ENCODE measurements around the gene PLCH2.

PLCH2 gene

DNA sequence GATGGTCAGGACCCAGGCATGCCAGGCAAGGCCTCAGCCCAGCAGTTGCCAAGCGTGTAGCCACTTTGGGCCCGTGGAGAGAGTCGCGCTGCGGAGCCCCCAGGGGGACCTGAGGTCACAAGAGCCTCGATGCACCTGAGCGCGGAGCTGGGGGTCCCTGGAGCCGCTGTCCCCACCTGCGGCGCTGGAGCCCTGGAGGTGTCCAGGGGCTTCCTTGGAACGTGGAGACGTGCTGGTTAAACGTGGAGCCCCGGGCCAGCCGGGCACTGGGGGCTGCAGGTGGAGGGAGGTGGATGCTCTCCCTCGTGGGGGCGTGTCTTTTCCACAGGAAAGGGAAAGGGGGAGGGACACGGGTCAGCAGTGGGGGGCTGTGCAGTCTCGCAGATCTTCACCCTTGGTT is 3.1 kb downstream of the PLCH2 start:
- no peak for DNase-seq

DNA sequence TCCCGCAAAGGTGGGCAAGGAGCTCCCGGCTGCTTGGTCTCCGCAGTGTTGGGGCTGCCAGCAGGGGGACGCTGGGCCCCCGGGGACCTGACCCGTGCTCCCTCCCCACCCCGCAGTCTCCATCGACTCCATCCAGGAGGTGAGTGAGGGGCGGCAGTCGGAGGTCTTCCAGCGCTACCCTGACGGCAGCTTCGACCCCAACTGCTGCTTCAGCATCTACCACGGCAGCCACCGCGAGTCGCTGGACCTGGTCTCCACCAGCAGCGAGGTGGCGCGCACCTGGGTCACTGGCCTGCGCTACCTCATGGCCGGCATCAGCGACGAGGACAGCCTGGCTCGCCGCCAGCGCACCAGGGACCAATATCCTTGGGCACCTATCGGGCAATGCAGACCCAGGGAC is 3.5 kb downstream of the PLCH2 start:
- DNase-seq = no peak

DNA sequence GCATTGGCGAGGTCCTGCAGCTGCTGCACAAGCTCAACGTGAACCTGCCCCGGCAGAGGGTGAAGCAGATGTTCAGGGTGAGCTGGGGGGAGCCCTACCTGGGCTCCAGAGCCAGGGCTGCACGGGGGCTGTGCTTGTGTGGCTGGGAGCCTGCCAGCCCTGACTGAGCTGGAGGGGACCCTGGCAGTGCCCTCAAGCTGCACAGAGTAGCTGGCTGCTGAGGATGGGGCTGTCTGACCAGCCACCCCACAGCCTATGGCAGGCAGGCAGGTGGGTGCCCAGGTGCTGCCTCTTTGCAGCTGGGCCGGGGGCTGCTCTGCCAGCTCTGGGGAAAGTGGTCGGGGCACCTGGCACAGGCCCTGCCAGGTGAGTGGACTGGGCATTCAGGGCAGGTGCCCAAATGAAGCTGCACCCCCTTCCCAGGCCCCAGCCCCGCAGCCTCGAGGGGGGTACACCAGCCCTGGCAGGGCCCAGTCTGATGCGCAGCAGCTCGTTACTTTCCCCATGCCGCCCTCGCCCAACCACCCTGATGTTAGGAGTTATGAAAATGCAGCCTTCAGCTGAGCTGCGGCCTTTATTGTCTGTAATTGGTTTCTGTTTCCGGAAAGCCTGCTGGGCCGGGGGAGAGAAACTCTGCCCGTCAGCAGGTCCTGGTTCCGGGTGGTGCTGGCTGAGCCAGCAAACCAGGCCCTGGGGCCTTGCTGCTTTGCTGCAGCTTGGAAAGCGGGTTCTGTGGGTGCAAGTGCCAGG is 4.3 kb downstream of the PLCH2 start:
- DNase-seq = no peak

DNA sequence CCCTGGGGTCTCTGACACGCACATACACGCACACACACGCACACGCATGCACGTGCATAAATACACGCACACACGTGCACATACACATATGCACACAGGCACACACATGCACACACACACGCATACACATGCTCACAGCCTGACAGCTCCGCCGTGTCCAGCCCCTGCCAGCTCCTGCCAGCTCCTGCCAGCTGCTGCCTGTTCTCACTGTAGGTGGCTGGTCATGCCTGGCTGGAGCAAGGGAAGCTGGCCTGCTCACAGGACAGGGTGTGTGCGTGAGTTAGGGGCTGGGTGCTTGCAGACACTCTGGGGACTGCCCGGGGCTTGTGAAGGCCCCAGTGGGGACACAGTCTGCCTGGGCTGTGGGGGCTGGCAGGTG is 4.9 kb downstream of the PLCH2 start:
- DNase-seq = no peak

DNA sequence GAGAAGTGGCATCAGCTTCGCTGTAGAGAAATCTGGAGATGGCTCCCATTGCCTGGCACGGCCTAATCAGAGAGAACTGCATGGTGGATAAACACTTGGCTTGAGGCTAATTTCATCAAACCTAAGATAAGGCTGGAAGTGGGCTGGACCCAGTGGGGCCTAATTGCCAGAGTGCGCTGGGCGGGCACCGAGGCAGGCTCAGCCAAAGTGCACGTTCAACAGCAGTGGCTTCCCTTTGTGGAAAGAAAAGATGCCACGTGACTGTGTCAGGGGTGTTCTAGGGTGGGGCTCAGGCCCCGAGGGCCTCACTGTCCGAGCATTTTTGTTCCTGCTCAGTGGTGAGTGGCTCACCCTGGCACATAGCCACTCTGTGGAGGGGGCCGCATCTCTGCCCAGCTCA is 5.8 kb downstream of the PLCH2 start:
- DNase-seq = no peak

DNA sequence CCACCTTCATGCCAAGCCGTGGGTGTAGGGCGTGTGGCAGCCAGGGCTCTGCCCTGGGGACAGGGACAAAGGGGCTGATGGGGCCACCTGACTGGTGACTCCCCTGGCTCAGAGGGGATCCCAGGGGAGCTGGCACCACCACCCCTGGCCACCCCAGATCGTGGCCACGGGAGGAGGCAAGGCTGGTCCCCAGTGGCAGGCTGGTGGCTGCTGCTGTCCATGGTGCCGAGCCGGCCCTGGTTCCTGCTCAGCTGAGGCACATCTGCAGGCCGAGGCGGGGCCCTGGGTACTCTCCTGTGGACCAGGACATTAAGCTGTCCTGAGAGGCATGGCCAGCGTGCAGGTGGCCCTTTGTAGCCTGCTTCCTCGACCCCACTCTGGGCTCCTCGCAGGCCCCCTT is 6.5 kb downstream of the PLCH2 start:
- DNase-seq = no peak

DNA sequence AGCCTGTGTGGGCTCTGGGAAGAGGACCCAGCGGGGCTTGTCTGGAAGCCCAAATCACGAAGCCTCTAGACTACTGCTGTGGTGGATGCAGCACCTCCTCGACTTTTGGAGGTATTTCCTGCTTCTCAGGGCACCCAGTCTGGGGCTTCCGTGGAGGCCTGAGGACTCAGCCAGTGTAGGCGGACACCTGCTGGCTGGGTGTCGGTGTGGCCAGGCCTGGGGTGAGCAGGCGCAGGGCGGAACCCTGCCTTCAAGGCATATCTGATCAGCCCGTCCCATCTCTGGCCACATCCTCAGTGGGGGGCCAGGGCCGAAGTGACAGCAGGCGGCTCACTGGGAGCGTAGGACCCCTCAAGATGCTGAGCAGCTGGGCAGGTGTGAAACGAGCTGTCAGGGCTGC is 6.9 kb downstream of the PLCH2 start:
- DNase-seq = no peak

DNA sequence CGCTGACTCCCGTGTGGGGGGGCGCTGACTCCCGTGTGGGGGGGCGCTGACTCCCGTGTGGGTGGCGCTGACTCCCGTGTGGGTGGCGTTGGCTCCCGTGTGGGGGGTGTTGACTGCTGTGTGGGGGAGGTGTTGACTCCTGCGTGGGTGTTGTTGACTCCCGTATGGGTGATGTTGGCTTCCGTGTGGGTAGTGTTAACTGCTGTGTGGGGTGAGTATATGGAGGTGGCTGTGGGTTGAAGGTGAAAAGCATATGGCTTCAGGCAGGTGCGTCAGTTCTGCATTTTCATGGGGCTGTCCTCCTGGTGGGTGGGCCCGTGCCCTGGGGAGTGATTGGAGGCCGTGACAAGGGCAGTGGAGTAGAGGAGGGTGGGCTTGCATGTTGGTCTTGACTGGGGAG is 7.9 kb downstream of the PLCH2 start:
- DNase-seq = no peak

DNA sequence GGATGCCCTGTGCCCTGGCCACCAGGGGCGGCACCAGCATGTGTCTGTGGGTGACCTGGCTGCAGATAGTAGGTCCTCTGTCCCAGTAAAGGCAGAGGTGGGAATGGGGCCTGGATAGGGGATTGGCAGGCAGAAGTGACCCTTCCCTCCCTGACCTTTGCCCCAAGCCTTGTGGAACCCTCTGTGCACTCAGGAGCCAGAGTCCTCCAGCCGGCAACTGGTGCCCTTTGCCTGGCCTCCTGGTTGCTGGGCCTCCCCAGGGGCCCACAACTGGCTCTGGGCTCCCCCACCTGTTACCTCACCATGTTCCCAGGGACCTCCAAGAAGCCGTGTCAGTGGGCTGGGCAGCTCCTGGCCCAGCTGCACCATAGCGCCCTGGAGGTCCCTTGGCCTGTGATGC is 10.0 kb downstream of the PLCH2 start:
- DNase-seq = no peak

DNA sequence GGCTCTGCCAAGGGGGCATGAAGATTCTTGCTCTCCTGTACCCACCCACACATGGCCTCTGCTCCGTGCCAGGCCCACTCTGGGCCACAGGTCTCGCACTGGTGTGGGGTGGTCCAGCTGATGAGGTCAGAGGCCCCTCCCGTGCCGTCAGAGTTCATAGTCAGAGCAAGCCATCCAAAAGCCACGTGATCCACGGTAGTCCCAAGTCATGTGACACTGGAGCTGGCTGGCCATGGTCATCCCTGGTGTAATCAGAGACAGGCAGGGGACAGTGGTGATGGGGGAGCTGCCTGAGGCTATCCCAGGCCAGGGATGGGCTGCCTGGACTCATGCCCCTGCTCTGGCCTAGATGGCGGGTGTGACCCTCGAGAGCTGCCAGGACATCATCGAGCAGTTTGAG is 10.5 kb downstream of the PLCH2 start:
- no peak for DNase-seq

DNA sequence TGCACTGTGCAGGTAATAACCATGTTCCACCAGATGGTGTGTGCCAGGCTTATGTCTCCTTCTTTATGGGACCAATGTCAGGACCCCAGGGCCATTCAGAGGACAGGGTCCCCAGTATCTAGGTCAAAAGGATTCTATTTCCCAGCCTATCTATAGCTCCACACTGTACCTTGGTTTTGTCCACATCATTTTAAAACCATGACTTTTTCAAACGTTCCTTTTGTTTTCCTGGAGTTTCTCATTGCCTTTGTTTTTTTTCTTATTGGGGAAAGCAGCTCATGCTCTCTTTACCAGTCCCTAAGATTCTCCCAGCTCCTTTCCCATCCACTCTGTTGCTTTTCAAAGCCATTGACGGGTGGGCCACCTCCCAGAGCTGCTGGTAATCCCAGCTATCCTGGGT is 12.6 kb downstream of the PLCH2 start:
- no peak for DNase-seq

DNA sequence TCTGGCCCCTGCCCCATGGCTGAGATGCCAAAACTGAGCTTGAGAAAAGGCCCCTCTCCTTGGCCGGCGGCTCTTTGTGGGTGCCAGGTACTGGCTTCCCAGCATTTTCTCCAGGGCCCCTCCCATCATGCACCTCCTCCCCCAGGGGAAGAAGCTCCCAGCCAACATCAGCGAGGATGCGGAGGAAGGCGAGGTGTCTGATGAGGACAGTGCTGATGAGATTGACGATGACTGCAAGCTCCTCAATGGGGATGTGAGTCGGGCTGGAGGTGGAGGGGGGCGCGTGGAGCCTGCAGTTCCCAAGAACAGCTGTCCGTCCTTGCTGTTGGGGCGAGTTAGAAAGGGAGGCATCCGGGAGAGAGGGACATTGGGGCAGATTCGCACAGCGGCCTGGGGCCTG is 13.5 kb downstream of the PLCH2 start:
- no peak for DNase-seq

DNA sequence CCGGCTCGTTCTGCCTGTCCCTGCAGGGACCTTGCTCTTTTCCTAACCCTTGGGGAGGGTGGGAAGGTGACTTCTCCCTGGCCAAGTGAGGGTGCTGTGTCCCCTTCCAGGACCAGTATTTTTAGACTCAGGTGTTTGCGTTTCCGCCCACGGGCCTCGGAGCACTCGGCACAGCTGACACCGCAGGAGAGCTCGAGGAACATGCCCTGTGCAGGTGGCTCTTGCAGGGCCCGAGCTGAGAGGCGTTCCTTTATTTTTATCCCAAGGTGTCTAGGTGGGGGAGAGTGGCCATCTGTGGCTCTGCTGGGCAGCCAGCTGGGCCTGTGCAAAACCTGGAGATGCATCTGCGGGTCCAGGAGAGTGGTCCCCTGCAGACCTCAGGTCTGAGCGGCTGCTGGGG is 16.0 kb downstream of the PLCH2 start:
- no peak for DNase-seq

DNA sequence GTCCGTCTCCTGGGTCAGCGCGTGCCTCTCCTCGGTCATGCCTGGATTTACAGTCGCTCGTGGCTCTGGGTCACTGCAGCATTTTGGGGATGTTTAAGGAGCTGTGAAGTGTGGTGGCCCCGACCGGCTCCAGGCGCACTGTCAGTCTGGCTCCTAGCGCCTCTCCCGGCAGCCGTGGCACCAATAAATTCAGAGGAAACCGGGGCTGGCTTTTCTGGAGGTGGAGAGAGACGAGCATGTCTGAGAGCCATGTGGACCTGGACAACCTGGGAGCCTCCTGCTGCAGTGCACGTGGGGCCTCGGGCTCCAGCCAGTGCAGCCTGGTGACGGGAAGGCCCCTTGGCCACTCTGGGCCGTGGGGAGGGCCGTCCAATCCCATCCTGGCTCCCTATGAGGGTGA is 17.1 kb downstream of the PLCH2 start:
- DNase-seq = no peak

DNA sequence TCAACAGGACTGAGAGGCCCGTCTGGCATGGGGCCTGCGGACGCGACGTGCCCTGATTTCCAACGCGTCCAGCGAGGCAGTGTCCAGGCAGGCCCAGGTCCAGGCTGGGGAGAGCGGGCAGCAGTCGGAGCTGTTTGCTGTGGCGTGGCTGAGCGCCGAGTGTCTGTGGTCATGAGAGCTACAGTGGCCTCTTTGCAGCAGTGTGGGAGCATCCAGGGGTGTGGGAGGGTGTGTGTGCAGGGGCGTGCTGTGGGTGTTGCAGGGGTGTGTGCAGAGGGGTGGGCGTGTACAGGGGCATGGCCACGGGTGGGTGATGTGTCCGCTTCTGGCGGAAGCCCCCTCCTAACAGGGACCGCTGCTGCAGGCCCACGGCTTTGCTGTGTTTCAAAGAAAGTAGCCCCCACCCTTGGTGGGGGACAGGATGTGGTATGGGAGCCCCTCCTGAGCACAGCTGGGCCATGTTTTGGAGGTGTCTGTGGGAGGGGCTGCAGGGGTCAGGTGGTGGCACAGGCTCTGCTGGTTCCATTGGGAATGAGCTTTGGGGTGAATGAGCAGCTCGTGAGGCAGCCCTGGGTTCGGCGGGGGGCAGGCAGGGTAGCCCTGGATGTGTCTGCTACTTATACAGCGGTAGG is 17.7 kb downstream of the PLCH2 start:
- no peak for DNase-seq

DNA sequence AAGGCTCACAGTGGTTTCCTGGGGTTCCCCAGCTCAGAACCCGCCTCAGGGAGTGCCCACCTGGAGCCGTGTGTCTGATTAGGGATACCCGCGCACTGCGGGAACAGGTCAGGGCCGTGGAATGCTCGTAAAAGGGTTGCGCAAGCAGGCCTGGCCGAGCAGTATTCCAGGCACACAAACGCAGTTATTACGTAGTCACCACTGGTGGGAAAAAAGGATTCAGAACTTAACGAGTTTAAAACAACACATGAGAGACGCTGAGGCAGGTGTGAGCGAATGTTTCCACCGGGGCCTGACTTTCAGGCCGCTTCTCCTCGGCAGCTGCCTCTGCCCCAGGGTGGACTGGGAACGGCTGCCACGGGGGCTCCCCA is 18.2 kb downstream of the PLCH2 start:
- no peak for DNase-seq

DNA sequence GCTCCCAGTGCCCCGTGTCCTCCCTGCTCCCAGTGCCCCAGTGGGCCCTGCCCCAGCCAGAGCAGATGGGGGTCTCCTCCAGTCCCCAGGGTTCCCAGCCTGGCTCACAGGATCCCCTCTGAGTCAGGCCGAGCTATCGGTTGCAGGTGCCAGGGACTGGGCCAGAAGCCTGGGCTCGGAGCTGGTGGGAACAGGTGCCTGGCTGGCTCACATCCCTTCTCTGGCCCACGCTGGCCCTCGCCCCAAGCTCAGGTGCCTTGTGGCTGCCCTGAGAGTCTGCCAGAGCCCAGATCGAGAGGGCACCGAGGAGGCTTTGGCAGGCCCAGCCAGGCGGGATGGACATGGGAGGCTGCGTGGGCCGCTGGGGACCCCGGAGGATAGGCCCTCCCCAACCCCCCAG is 18.9 kb downstream of the PLCH2 start:
- DNase-seq = no peak

DNA sequence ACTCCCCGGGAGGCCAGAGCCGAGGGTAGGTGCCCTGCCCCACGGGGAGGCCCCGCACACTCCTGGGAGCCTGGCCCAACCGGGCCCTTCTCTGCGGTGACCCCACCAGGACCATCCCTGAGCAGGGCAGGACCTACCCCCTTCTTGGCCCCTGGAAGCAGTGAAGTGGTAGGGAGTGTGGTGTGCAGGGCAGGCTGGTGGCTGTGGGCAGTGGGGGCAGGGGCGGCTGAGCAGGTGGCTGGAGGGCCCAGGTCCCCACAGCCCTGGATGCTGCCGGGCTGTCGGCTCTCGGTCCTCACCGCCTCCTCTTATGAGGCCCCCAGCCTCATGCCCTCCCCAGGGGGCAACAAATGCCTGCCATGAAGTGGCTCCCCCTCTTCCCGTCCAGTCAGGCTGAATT is 19.5 kb downstream of the PLCH2 start:
- DNase-seq = no peak

DNA sequence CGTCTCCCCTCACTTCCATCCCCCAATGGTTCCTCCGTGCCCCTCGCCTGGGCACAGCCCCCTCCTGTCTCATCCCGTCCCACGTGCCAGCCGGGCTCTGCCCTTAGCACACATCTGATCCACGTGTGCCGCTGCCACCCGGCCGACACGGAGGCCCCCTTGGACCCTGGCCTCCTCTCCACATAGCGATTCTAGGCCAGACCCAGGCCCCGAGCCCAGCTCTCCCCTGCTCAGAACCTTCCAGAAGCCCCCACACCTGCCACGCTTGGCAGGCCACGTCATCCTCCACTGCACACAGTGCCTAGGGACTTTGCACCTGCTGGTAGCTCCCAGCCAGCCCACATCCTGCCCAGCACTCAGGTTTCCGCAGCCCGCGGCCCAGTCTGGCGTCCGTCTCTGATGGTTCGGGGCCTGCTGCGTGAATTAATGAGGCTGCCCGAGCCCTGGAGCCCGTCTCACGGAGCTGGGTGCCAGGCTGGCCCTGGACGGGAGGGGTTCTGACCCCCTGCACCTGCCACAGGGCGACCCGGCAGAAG is 20.1 kb downstream of the PLCH2 start:
- no peak for DNase-seq

DNA sequence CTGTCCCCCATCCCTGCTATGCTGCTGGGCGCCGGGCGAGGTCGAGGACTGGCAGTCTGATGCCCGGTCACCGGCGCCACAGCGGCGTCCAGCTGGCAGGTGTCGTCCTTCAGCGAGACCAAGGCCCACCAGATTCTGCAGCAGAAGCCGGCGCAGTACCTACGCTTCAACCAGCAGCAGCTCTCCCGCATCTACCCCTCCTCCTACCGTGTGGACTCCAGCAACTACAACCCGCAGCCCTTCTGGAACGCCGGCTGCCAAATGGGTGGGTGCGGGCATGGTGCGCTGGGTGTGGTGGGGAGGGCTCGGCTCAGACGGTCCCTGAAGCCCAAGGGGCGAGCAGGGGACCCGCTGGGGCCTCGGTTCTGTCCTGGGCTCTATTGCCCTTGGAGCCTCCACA is 20.7 kb downstream of the PLCH2 start:
- no peak for DNase-seq

DNA sequence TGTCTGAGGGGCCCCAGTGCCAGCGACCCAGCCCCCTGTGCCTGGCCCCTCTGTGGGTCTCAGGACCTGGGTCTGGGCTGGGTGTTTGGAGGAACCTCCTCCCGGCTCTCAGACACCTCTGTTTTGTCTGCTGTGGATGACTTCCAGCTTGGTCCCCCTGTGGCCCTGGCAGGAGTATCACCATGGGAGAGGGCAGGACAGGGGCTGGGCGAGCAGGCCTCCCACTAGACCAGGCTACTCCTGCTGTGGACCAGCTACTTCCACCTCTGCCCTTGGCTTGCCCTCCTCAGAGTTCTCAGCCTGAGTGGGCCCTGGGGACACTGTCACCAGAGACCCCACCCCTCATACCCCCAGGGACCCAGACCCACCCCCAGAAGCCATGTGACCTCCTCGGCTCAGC is 21.8 kb downstream of the PLCH2 start:
- DNase-seq = no peak

DNA sequence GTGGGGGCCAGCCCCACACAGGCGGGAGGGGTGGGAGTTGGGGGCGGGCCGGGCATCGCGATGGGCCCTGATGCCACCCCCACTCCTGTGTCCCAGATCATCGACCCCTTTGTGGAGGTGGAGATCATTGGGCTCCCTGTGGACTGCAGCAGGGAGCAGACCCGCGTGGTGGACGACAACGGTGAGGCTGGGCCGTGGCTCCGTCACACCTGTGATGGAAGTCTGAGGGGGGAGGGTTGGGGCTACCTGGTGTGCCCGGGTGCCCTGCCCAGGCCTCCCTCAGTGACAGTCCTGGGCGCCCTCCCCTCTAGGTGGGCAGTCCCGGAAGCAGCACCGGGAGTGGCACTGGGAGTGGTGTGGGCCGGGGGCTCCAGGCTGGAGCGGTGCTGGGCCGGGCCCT is 22.6 kb downstream of the PLCH2 start:
- no peak for DNase-seq

DNA sequence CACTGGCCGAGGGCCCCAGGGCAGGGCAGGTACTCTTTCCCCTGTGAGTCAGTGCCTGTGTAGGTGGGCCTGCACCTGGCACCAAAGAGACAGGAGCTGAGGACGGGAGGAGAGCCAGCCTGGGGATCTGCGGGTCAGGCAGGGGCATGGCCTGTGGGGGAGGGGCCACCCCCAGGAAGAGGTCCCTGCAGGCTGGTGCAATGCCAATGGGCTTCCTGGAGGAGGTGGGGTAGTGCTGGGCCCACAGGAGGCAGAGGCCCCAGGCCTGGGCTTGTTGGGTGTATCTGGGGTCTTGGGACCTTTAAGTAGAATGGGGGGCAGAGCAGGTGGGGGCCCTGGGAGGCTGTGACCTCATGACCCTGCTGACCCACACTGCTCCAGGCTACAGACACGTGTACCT is 23.2 kb downstream of the PLCH2 start:
- DNase-seq = no peak

DNA sequence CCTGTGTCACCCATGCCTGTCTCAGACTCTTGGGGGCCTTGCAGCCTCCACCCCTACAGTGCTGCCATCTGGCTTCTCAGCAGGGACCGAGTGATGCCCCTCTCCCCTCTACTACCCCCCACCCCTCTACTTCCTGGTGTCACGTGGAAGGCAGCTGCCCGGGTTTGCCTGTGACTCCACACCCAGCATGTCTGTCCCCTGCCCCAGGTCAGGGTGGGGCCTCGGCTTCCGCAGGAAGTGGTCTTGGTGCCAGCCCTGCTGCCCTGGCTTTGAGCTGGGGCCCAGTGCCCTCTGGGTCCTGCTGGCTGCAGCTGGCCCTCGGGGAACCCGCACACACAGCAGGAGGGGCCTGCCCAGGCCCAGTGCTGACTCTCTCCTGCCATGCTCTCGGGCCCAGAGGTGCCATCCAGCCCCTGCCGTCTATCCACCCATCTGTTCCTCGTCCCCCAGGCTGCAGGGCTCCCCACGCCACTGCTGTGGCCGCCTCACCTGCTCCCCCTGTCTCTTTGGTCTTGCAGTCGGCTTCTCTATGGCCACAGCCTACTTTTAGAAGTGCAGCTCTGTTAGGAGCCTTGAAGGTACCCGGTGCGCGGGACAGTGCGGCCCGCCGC is 24.0 kb downstream of the PLCH2 start:
- DNase-seq = peak; percentile 17 to 24
